Astrocyte (in vitro differentiated cells and primary cell): ENCODE measurements around the gene CHST11. TPM values are rescaled to one million over a fixed set of nuclear protein-coding genes. Genes with fewer than 3 reads are reported as not detected.

ENCODE experiments used
- DNase-seq: peaks from one replicate; pipeline ENCODE4 v3.0.0-alpha.2; 2010; ENCODE audit warnings: low read depth
- FAIRE-seq: peaks from 2 replicates; lab custom pipeline; 2011; peaks lifted over from hg19 to GRCh38; lab: Jason Lieb, UNC
- H2AFZ ChIP-seq: 2 replicates; pipeline ENCODE4 v1.6.0; 2012; ENCODE audit warnings: low read depth, low read length, inconsistent platforms
- H3K27ac ChIP-seq: 2 replicates; pipeline ENCODE4 v1.5.1; 2011; ENCODE audit warnings: low read depth, low read length, inconsistent platforms
- H3K27me3 ChIP-seq: 2 replicates; pipeline ENCODE4 v1.6.0; 2011; ENCODE audit warnings: low read length, inconsistent platforms; ENCODE audit not compliant: insufficient read depth
- H3K36me3 ChIP-seq: 2 replicates; pipeline ENCODE4 v1.5.1; 2011; ENCODE audit warnings: low read length, inconsistent platforms; ENCODE audit not compliant: insufficient read depth
- H3K4me1 ChIP-seq: 2 replicates; pipeline ENCODE4 v1.5.1; 2011; ENCODE audit warnings: low read length, inconsistent platforms; ENCODE audit not compliant: insufficient read depth
- H3K4me2 ChIP-seq: 2 replicates; pipeline ENCODE4 v1.6.0; 2012; ENCODE audit warnings: low read length, inconsistent platforms
- H3K4me3 ChIP-seq: 2 replicates; pipeline ENCODE4 v1.5.1; 2011; ENCODE audit warnings: low read depth, mild to moderate bottlenecking, low read length, inconsistent platforms; ENCODE audit not compliant: insufficient read depth
- H3K79me2 ChIP-seq: 2 replicates; pipeline ENCODE4 v1.6.0; 2012; ENCODE audit warnings: mild to moderate bottlenecking, low read length, inconsistent platforms; ENCODE audit not compliant: insufficient read depth
- H3K9ac ChIP-seq: 2 replicates; pipeline ENCODE4 v1.6.0; 2012; ENCODE audit warnings: mild to moderate bottlenecking, low read length, inconsistent platforms
- H3K9me3 ChIP-seq: 2 replicates; pipeline ENCODE4 v1.5.1; 2012; ENCODE audit warnings: low read depth, mild to moderate bottlenecking, low read length, inconsistent platforms; ENCODE audit not compliant: insufficient read depth
- H4K20me1 ChIP-seq: 2 replicates; pipeline ENCODE4 v1.6.0; 2012; ENCODE audit warnings: low read length, inconsistent platforms; ENCODE audit not compliant: insufficient read depth
- H3K27ac Mint-ChIP-seq: one replicate; pipeline ENCODE4 v1.8.0; 2021; ENCODE audit warnings: mild to moderate bottlenecking, mixed read lengths; ENCODE audit not compliant: unreplicated experiment
- H3K27me3 Mint-ChIP-seq: one replicate; pipeline ENCODE4 v1.8.0; 2021; ENCODE audit warnings: low read depth, mixed read lengths; ENCODE audit not compliant: unreplicated experiment
- H3K36me3 Mint-ChIP-seq: one replicate; pipeline ENCODE4 v1.8.0; 2021; ENCODE audit warnings: low read depth, mixed read lengths; ENCODE audit not compliant: unreplicated experiment
- H3K4me1 Mint-ChIP-seq: one replicate; pipeline ENCODE4 v1.8.0; 2021; ENCODE audit warnings: low read depth, mixed read lengths; ENCODE audit not compliant: unreplicated experiment
- H3K4me3 Mint-ChIP-seq: one replicate; pipeline ENCODE4 v1.8.0; 2021; ENCODE audit warnings: mild to moderate bottlenecking, moderate library complexity, mixed read lengths; ENCODE audit not compliant: unreplicated experiment
- H3K9me3 Mint-ChIP-seq: one replicate; pipeline ENCODE4 v1.8.0; 2021; ENCODE audit warnings: mild to moderate bottlenecking, mixed read lengths; ENCODE audit not compliant: unreplicated experiment
- CTCF ChIP-seq: IDR thresholded peaks from 2 replicates; pipeline ENCODE4 v1.5.1; 2011; ENCODE audit warnings: low read depth, mild to moderate bottlenecking, inconsistent platforms, low read length, moderate library complexity; ENCODE audit not compliant: insufficient read depth
- EZH2 ChIP-seq: IDR thresholded peaks from 2 replicates; pipeline ENCODE4 v1.6.1; 2012; ENCODE audit warnings: mild to moderate bottlenecking, low read length, inconsistent platforms; ENCODE audit not compliant: insufficient read depth
- total RNA-seq: library from RNA; stranded (reverse); gene quantifications from 2 replicates; pipeline ENCODE4 v1.2.1, GENCODE V29; 2021

The CHST11 gene
- total RNA-seq, 1 donor from 2014 or later: 30.2 TPM

- Histone ChIP-seq H3K27me3 (no peaks in the 10 kb centered on the region), H3K4me1 (peaks cover 16% of the 10 kb centered on the region), H2AFZ (no peak overlapping the region), H3K4me2 (peak overlapping the region; percentile 83), H3K9ac (peak overlapping the region; percentile 42), H3K79me2 (no peaks in the 10 kb centered on the region), H3K4me3 (peak overlapping the region; percentile 33), H3K36me3 (no peaks in the 10 kb centered on the region), H3K9me3 (no peaks in the 10 kb centered on the region), H4K20me1 (peaks cover 78% of the 10 kb centered on the region), H3K27ac (peak overlapping the region; percentile 30)
- FAIRE-seq (no peak), DNase-seq (peak; percentile 79)
- peaks cover 4% of the 10 kb centered on the region for H3K36me3 Mint-ChIP-seq
- no peaks in the 10 kb centered on the region for H3K9me3 Mint-ChIP-seq
- peaks cover 11% of the 10 kb centered on the region for H3K4me1 Mint-ChIP-seq
- H3K27ac Mint-ChIP-seq: no peak overlapping the region
- no peak overlapping the region for H3K4me3 Mint-ChIP-seq
- TF ChIP-seq EZH2 (no peak), CTCF (no peak)
- no peaks in the 10 kb centered on the region for H3K27me3 Mint-ChIP-seq
These were observed 263.7 kb downstream of the CHST11 start for GRCh38 chr12:104720339-104721038.

GRCh38 chr12:104721039-104721405, 264.3 kb downstream of the CHST11 start:
- Mint-ChIP-seq H3K9me3 (no peaks in the 10 kb centered on the region), H3K27me3 (no peaks in the 10 kb centered on the region), H3K27ac (no peak overlapping the region), H3K36me3 (peaks cover 3% of the 10 kb centered on the region), H3K4me1 (peaks cover 12% of the 10 kb centered on the region), H3K4me3 (no peak overlapping the region)
- DNase-seq (no peak), FAIRE-seq (no peak)
- TF ChIP-seq CTCF: no peak
- no peak for TF ChIP-seq EZH2
- Histone ChIP-seq H3K79me2 (no peaks in the 10 kb centered on the region), H3K36me3 (no peaks in the 10 kb centered on the region), H3K9me3 (no peaks in the 10 kb centered on the region), H2AFZ (no peak overlapping the region), H3K27ac (peak overlapping the region; percentile 30), H3K4me1 (peaks cover 16% of the 10 kb centered on the region), H3K9ac (peak overlapping the region; percentile 42), H3K4me2 (peak overlapping the region; percentile 83), H3K4me3 (no peak overlapping the region), H3K27me3 (no peaks in the 10 kb centered on the region), H4K20me1 (peaks cover 78% of the 10 kb centered on the region)

GRCh38 chr12:104721936-104722335, 265.2 kb downstream of the CHST11 start:
- Mint-ChIP-seq H3K4me1 (peaks cover 12% of the 10 kb centered on the region), H3K27me3 (no peaks in the 10 kb centered on the region), H3K9me3 (no peaks in the 10 kb centered on the region), H3K4me3 (no peak overlapping the region), H3K27ac (no peak overlapping the region), H3K36me3 (peaks cover 6% of the 10 kb centered on the region)
- TF ChIP-seq CTCF: no peak
- TF ChIP-seq EZH2: no peak
- no peaks in the 10 kb centered on the region for H3K9me3 ChIP-seq
- DNase-seq (no peak), FAIRE-seq (no peak)
- H3K4me2 ChIP-seq: no peak overlapping the region
- H2AFZ ChIP-seq: no peak overlapping the region
- H4K20me1 ChIP-seq: peaks cover 77% of the 10 kb centered on the region
- peaks cover 16% of the 10 kb centered on the region for H3K4me1 ChIP-seq
- no peak overlapping the region for H3K9ac ChIP-seq
- no peak overlapping the region for H3K4me3 ChIP-seq
- no peaks in the 10 kb centered on the region for H3K36me3 ChIP-seq
- no peaks in the 10 kb centered on the region for H3K79me2 ChIP-seq
- no peaks in the 10 kb centered on the region for H3K27me3 ChIP-seq
- H3K27ac ChIP-seq: no peak overlapping the region
